ENCODE results near the gene TMEM150B. TPM values are rescaled to one million over a fixed set of nuclear protein-coding genes. Genes with fewer than 3 reads are reported as not detected.

TMEM150B gene
- total and polyA plus RNA-seq, 2 experiments from 2014 or later = 0.29 TPM; not detected in 1

GRCh38 chr19:55345101-55345817 lies 20.1 kb upstream of the TMEM150B start (continued):
- no peak for TF ChIP-seq ZNF462 (CRISPR knock-in tag; IDR thresholded peaks at IDR 0.05)

GRCh38 chr19:55344444-55344843 lies 19.3 kb upstream of the TMEM150B start:
- DNase-seq (ENCODE audit: low spot score) (no peak), ATAC-seq (no peak)
- no peak overlapping the region for H3K4me3 Mint-ChIP-seq
- H3K36me3 ChIP-seq (ENCODE audit: insufficient read depth) = no peaks in the 10 kb centered on the region; the same call in 1 of the 2 replicates
- no peak overlapping the region for H3K4me3 ChIP-seq
- no peaks in the 10 kb centered on the region for H3K9me3 Mint-ChIP-seq
- H3K27ac Mint-ChIP-seq = no peak overlapping the region
- 0 out of 2 replicates have a peak, but pooled peaks cover 3% of the 10 kb centered on the region for H4K20me1 ChIP-seq (replicated peaks; ENCODE audit: insufficient read depth)
- peaks cover 26% of the 10 kb centered on the region for H3K4me1 ChIP-seq (ENCODE audit: insufficient read depth)
- H3K27me3 ChIP-seq (ENCODE audit: insufficient read depth) = no peaks in the 10 kb centered on the region
- no peak overlapping the region for H2AFZ ChIP-seq
- no peaks in the 10 kb centered on the region for H3K9me2 ChIP-seq (ENCODE audit: insufficient read depth)
- H3F3A ChIP-seq (replicated peaks; ENCODE audit: low read depth) = peaks cover 15% of the 10 kb centered on the region
- no peaks in the 10 kb centered on the region for H3K79me2 ChIP-seq (replicated peaks; ENCODE audit: insufficient read depth)
- no peak overlapping the region for H3K27ac ChIP-seq (ENCODE audit: low read depth)
- H3K36me3 Mint-ChIP-seq (ENCODE audit: low read depth) = peaks cover 39% of the 10 kb centered on the region
- peaks cover 27% of the 10 kb centered on the region for H3K27me3 Mint-ChIP-seq (ENCODE audit: insufficient read depth, low read depth, poor library complexity)
- H3K4me2 ChIP-seq = no peak overlapping the region
- H3K4me1 Mint-ChIP-seq = peaks cover 33% of the 10 kb centered on the region
- TF ChIP-seq NANOG (IDR thresholded peaks at IDR 0.05; ENCODE audit: borderline replicate concordance) = no peak
- no peak for TF ChIP-seq REST (IDR thresholded peaks at IDR 0.05; ENCODE audit: unreplicated experiment)
- TF ChIP-seq ZNF462 (CRISPR knock-in tag; IDR thresholded peaks at IDR 0.05) = no peak

Measured in GM23338 (cell line).